ENCODE data around the gene ARL8A.

ARL8A gene

DNA sequence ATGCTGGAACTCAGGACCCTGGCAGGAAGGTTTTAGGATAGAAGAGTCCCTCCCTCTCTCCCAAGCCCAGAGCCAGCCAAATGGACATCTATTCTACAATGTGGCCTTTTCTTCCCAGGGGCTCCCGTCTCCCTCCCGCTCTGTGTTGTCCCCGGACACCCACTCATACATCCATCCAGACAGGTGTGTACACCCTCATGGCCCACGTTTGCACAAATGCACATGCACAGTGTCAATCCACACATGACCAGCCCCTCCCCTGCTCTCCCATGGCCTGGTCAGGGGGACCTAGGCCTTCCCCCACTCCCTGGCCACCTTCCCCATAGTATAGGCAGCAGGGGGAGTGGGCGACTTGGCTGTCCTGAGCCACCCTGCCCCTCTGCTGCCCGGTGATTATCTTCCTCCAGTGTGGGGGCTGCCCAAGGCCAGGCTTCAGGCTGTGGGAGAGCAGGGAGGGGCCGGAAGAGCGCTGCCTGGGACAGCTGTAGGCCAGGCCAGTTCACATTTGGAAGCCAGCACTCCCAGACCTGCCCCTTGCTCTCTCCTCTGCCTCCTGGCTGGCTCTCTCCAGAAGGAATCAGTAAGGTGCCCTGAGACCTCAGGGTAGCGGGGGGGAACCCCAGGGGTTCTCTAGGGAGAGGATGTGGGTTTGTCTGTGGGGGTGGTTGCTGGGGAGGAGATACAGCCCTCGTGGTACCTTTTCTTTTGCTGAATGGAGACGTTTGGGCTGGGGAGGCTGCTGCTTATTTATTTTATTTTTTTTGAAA, 19.9 kb upstream of the ARL8A start:
- TF ChIP-seq TAF1 (IDR thresholded peaks at IDR 0.05; ENCODE audit: borderline replicate concordance, insufficient read depth, low read length) (no peak), POLR2AphosphoS5 (IDR thresholded peaks at IDR 0.05; ENCODE audit: low read depth, low read length) (no peak), SIN3A (IDR thresholded peaks at IDR 0.05; ENCODE audit: borderline replicate concordance, insufficient read depth, low read length) (no peak), FOXP2 (optimal IDR thresholded peaks at IDR 0.05; ENCODE audit: borderline replicate concordance, extremely low read depth, extremely low read length, insufficient read depth) (no peak)
- TF ChIP-seq, protein P1, sequence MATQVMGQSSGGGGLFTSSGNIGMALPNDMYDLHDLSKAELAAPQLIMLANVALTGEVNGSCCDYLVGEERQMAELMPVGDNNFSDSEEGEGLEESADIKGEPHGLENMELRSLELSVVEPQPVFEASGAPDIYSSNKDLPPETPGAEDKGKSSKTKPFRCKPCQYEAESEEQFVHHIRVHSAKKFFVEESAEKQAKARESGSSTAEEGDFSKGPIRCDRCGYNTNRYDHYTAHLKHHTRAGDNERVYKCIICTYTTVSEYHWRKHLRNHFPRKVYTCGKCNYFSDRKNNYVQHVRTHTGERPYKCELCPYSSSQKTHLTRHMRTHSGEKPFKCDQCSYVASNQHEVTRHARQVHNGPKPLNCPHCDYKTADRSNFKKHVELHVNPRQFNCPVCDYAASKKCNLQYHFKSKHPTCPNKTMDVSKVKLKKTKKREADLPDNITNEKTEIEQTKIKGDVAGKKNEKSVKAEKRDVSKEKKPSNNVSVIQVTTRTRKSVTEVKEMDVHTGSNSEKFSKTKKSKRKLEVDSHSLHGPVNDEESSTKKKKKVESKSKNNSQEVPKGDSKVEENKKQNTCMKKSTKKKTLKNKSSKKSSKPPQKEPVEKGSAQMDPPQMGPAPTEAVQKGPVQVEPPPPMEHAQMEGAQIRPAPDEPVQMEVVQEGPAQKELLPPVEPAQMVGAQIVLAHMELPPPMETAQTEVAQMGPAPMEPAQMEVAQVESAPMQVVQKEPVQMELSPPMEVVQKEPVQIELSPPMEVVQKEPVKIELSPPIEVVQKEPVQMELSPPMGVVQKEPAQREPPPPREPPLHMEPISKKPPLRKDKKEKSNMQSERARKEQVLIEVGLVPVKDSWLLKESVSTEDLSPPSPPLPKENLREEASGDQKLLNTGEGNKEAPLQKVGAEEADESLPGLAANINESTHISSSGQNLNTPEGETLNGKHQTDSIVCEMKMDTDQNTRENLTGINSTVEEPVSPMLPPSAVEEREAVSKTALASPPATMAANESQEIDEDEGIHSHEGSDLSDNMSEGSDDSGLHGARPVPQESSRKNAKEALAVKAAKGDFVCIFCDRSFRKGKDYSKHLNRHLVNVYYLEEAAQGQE (IDR thresholded peaks at IDR 0.05; ENCODE audit: insufficient read depth in 1 of 2, low read depth in 2 of 2, low read length in 2 of 2): no peak

DNA sequence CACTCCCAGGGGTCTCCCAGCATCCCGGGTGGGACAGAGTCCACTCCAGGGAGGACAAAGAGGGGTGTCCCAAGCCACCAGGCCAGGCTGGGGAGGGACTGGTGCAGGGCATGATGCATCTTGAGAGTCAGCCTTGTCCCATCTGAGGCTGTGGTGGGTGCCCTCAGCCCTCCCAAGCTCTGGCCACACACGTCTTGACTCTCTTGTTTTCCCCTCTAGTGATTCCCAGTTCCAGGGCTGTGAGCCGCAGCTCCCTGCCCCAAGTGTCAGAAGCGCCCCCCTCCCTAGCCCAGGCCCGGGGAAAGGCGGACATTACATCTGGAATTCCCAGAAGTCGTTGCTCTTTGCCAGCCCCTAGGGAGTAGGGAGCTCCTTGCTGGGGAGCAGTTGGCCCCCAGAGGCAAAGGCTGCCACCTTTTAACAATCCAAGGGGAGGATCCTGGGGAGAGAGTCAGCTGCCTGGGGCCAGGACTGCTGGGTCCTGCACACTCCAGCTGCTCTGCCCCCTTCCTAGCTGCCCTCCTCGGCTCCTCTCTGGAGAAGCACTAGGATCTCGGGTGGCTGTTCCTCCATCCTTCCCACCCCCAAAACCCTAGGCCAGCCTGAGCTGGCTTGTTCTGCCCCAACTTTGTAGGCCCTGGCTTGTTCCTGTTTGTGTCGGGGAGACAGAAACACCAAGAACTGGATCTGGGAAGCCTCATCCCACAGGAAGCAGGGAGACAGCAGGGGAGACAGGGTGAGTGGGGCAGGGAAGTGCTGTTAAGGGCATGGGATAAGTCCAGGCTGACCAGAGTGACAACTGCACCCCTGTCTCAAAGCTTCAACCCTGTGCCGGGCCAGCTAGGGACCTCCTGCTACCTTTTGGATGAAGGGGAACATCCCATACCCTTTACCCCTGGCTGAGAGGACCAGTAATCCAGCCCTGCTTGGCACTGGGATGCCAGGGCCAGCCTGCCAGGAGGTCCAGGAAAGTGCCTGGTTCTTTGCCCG, 19.0 kb upstream of the ARL8A start:
- TF ChIP-seq POLR2AphosphoS5 (IDR thresholded peaks at IDR 0.05; ENCODE audit: low read depth, low read length) (no peak), TAF1 (IDR thresholded peaks at IDR 0.05; ENCODE audit: borderline replicate concordance, insufficient read depth, low read length) (no peak), FOXP2 (optimal IDR thresholded peaks at IDR 0.05; ENCODE audit: borderline replicate concordance, extremely low read depth, extremely low read length, insufficient read depth) (no peak), SIN3A (IDR thresholded peaks at IDR 0.05; ENCODE audit: borderline replicate concordance, insufficient read depth, low read length) (no peak)
- TF ChIP-seq, protein P1 (IDR thresholded peaks at IDR 0.05; ENCODE audit: insufficient read depth in 1 of 2, low read depth in 2 of 2, low read length in 2 of 2): no peak

DNA sequence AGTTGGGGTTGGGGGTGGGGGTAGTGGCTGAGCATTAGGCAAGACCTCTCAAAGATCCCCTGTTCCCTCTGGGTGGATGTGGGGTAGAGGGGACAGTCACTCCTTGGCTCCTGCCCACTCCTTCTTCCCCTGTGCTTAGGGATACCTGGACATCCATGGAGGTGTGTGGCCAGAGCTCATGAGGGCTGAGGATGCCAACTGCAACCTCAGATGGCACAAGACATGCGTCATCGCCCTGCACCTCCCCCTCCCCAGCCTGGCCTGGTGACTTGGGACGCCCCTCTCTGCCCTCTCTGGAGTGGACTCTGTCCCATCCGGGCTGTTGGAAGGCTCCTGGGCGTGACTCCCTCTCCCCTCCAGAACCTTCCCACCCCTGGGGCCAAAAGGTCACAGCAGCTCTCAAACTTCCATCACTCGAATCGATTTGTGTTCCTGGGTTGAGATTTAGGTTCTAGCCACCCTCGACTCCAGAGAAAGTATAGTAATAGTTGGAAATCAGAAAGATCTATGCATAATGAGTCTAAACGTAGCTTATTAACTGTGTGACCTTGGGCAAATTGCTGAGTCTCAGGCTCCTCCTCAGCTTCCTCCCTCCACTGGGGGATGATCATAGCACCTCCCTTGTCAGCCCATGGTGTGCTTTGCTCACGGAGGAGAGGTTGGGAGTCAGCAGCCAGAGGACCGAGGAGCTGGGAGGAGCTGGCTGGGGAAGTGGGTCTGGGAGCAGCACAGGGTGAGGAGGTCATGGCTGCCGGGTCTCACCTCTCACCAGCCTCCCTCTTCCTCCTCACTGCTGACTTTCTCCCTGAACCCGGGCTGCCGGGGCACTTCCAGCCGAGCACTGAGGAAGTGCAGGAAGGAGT, 18.1 kb upstream of the ARL8A start:
- TF ChIP-seq SIN3A (IDR thresholded peaks at IDR 0.05; ENCODE audit: borderline replicate concordance, insufficient read depth, low read length): no peak
- TF ChIP-seq TAF1 (IDR thresholded peaks at IDR 0.05; ENCODE audit: borderline replicate concordance, insufficient read depth, low read length): no peak
- TF ChIP-seq, protein P1 (IDR thresholded peaks at IDR 0.05; ENCODE audit: insufficient read depth in 1 of 2, low read depth in 2 of 2, low read length in 2 of 2): no peak
- no peak for TF ChIP-seq FOXP2 (optimal IDR thresholded peaks at IDR 0.05; ENCODE audit: borderline replicate concordance, extremely low read depth, extremely low read length, insufficient read depth)
- TF ChIP-seq POLR2AphosphoS5 (IDR thresholded peaks at IDR 0.05; ENCODE audit: low read depth, low read length): no peak

DNA sequence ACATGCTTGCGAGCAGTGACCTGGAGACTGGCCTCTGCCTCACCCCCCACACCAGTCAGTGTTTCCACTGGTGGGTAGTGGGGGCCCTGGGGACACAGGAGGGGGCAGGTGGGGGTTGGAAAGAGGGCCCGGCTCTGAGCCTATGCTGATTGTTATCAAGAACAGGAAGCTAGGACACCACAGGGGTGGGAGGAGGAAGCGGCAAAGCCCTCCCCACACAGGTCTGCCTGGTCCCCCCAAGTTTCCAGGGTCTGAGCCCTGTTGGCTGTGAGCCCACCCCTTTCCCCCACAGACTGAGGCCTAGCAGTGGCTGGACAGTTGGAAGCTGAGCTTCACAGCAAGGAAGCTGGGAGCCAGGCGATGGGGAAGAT, 17.5 kb upstream of the ARL8A start:
- TF ChIP-seq TAF1 (IDR thresholded peaks at IDR 0.05; ENCODE audit: borderline replicate concordance, insufficient read depth, low read length): no peak
- TF ChIP-seq POLR2AphosphoS5 (IDR thresholded peaks at IDR 0.05; ENCODE audit: low read depth, low read length): no peak
- TF ChIP-seq FOXP2 (optimal IDR thresholded peaks at IDR 0.05; ENCODE audit: borderline replicate concordance, extremely low read depth, extremely low read length, insufficient read depth): no peak
- TF ChIP-seq, protein P1 (IDR thresholded peaks at IDR 0.05; ENCODE audit: insufficient read depth in 1 of 2, low read depth in 2 of 2, low read length in 2 of 2): no peak
- TF ChIP-seq SIN3A (IDR thresholded peaks at IDR 0.05; ENCODE audit: borderline replicate concordance, insufficient read depth, low read length): no peak

All from PFSK-1 (cell line).